Choroid plexus epithelial cell (primary cell): ENCODE measurements around the gene NPAS3.

Source experiments
- DNase-seq: peaks from one replicate; pipeline ENCODE4 v3.0.0-alpha.2; 2010; ENCODE audit warnings: low read depth
- H3K4me3 ChIP-seq: 2 replicates; pipeline ENCODE4 v1.5.1; 2011; ENCODE audit warnings: low read depth, mild to moderate bottlenecking, control low read depth, low read length, moderate library complexity
- TF ChIP-seq, protein P1 (sequence below): conservative IDR thresholded peaks from 2 replicates; pipeline ENCODE4 v1.5.1; 2011; ENCODE audit warnings: low read depth, mild to moderate bottlenecking, control low read depth, inconsistent platforms, low read length, moderate library complexity

NPAS3 gene

DNA sequence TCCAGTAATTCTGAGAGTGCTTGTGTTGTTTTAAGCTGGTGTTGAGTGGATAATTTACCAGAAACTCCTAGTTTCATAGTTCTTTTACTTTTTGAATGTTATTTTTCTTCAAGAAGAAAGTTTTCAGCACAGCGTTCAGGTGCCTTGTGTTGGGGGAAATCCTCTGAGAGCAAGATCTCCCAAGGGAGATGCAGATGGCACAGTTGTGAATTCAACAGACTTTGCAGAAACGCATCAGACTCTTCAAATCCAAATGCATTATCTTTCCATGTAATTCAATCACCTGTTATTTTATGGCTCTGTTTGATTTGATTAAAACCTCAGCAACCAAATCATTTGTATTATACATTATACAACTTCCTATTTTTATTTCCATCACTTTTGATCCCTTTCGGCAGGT, 572.3 kb downstream of the NPAS3 start:
- no peak overlapping the region for H3K4me3 ChIP-seq
- no peak for DNase-seq
- TF ChIP-seq, protein P1, sequence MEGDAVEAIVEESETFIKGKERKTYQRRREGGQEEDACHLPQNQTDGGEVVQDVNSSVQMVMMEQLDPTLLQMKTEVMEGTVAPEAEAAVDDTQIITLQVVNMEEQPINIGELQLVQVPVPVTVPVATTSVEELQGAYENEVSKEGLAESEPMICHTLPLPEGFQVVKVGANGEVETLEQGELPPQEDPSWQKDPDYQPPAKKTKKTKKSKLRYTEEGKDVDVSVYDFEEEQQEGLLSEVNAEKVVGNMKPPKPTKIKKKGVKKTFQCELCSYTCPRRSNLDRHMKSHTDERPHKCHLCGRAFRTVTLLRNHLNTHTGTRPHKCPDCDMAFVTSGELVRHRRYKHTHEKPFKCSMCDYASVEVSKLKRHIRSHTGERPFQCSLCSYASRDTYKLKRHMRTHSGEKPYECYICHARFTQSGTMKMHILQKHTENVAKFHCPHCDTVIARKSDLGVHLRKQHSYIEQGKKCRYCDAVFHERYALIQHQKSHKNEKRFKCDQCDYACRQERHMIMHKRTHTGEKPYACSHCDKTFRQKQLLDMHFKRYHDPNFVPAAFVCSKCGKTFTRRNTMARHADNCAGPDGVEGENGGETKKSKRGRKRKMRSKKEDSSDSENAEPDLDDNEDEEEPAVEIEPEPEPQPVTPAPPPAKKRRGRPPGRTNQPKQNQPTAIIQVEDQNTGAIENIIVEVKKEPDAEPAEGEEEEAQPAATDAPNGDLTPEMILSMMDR, result no peak

DNA sequence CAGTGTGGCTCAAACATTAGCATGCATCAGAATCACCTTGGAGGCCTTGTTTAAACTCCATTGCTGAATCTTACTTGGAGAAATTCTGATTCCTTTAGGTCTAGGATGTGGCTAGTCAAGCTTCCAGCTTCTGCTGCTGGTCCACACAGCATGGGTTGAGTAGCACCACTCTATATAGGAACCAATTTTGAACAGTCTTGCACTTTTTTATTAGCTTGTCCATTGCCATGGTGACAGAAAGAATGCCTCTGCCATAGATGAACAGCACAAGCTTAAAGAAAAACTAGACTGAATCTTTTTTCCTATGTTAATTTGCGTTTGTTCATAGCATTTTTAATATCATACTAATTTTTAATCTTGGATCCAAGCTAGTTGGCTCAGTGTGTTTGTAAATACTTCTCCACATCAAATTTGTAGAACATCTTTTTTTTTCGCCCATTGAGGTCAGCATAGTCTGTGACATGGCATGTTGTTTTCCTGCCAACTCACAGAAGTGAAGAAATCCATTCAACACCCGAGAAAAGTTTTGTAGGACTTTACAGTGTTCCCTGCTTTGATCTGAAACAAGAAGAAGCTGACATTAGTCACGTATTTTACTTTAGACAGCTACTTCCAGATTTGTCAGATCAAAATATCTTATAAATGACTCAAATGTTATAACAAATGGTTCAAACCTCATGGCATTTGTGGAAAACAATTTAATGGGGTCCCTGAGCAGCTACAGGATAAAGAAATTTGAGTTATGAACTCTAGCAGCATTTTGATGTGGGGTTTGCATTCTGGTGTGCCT, 573.4 kb downstream of the NPAS3 start:
- peak; percentile 83 for DNase-seq
- TF ChIP-seq, protein P1, result no peak
- H3K4me3 ChIP-seq, result no peak overlapping the region

DNA sequence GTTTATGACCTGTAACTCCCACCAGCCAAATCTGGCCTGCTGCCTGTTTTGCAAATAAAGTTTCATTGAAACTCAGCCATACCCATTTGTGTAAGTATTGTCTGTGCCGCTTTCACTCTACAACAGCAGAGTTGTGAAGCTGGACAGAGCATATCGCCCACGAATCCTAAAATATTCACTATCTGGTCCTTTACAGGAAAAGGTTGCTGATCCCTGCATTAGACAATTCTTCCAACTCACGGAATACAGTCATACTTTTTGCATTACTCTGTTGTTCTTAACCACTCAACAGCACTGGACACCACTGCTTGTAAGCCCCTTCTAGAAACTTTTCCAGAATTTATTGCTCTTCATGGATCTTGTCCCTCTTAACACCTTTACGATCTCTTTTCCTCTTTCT, 576.8 kb downstream of the NPAS3 start:
- no peak overlapping the region for H3K4me3 ChIP-seq
- no peak for DNase-seq
- TF ChIP-seq, protein P1, result no peak

DNA sequence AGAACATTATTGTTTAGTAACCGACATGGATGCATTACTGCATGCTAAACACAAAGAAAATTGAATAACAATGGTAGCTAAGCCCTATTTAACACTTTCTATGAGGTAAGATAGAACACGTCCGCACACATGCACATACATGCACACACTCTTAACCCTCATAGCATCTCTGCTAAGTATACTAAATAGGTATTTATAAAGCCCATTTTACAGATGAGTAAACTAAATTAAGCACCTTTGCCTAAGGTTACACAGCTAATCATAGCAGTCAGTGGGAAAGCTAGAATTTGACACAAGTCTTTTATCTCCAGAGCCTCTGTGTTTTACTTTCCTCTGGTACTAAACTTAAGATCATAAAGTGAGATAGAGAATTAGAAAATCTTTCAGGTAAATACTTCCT, 577.2 kb downstream of the NPAS3 start:
- no peak for DNase-seq
- no peak overlapping the region for H3K4me3 ChIP-seq
- TF ChIP-seq, protein P1, result no peak

DNA sequence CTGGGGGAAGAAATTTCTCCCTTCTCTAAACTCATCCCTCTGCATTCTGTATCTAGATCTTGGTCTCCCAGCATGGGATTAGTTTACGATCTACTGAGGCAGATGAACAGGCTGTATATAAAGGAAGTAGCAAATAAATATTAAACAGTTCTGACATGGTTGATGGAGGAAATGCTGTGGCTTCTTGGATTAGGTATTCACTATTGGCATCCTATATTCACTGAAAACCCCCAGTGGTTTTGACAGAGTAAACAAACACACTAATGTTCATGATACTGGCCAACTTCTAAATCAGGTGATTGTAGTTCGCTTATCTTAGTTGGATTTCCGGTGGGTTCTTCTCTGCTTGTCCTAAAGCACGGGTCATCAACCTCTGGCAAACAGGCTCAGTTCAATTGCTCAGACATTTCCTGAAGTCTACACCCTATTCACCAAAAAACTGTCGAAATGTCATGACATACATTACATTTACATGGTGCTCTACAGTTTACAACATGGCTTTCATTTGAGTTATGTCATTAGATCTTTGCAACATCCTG, 578.3 kb downstream of the NPAS3 start:
- TF ChIP-seq, protein P1, result no peak
- no peak overlapping the region for H3K4me3 ChIP-seq
- peak; percentile 37 for DNase-seq

DNA sequence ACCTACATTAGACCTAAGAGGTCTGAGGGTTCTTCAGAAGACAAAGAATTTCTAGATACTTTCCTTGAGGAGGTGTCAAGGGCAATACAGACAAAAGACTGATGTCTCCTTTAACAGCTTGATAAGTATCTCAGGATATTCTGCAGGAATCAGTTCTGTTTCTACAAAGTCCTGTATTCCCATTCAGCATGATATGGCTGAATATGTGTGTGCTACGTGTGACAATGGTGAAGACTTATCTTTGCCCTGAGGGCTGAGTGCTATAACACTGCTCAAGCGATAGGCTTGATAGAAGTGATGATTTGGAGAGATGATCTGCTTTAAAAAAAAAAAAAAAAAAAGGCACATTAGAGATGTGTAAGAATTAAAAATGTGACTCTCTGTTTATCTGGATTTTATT, 582.5 kb downstream of the NPAS3 start:
- H3K4me3 ChIP-seq, result no peak overlapping the region
- DNase-seq, result no peak
- TF ChIP-seq, protein P1, result no peak

DNA sequence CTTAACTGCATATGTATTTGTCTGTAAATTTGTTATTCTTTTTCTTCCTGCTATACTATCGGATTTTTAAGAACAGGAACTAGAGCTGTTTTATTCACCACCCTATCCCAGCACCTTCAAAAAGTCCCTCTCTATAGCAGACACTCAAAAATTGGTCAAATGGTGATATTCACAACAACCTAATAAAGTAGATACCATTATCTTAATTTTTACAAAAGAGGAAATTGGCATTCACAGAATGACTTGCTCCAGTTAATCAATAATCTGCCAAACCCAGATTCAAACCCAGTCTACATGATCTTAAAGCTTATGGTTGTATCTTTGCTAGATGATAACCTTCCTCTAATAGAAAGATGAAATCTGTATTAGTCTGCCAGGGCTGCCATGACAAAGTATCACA, 585.6 kb downstream of the NPAS3 start:
- TF ChIP-seq, protein P1, result no peak
- DNase-seq, result no peak
- no peak overlapping the region for H3K4me3 ChIP-seq
